H54 (cell line): Measurements from ENCODE around the gene CNTNAP2.
A peak's percentile ranks its signal among the peaks of the same experiment; 100 is the strongest.
"Not testable (repeated sequence)": the region's sequence is repeated elsewhere in the genome, so short reads cannot be mapped to it uniquely, and the experiment has no call there.

ENCODE experiments used
- DNase-seq: peaks from one replicate; pipeline ENCODE4 v3.0.0; 2011; ENCODE audit warnings: low spot score, mixed read lengths; ENCODE audit not compliant: insufficient read length
- FAIRE-seq: peaks from 3 replicates; lab custom pipeline; 2011; peaks lifted over from hg19 to GRCh38; lab: Jason Lieb, UNC
- POLR2A ChIP-seq: IDR thresholded peaks from 2 replicates; pipeline ENCODE4 v1.6.1; 2011; ENCODE audit warnings: low read depth, mild to moderate bottlenecking, low read length

The CNTNAP2 gene

GRCh38 chr7:146894927-146895326 lies 778.3 kb downstream of the CNTNAP2 start:
- no peak for FAIRE-seq
- no peak for DNase-seq
- no peak for TF ChIP-seq POLR2A

DNA sequence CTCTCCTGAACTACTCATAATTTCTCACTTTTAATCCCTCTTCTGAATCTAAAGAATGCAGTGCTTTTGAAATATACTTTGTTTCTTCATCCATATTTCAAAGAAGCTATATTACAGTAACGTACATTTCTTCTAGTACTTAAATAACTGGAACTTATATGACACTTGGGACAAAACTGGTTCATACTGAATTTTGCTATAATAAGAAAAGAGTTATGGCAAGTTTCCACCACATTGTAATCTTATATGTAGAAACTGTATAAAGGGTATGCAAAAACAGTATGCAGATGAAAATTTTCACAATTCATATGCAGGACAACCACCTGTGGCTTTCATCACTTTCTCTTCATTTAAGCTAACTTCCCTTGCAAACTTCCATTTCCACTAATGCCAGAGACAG lies 785.7 kb downstream of the CNTNAP2 start:
- no peak for TF ChIP-seq POLR2A
- FAIRE-seq (no peak), DNase-seq (no peak)

DNA sequence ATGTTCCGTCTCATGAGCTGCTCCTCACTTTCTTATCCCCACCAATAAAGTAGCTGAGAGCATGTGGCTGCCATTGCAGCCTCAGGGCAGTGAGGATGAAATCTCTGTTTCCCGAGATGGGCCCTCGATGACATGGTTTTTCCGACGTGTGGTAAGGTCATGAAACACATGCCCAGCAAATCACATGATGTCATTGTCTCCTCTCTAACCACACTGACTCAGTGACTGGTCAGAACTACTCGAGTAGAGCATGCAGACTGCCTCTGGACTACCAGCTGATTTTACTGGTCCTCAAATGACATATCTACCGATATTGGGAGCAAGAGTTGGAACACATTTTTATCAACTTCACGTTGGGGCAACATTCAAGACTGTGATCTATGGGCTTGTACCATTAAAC lies 786.1 kb downstream of the CNTNAP2 start:
- no peak for TF ChIP-seq POLR2A
- FAIRE-seq (no peak), DNase-seq (no peak)

DNA sequence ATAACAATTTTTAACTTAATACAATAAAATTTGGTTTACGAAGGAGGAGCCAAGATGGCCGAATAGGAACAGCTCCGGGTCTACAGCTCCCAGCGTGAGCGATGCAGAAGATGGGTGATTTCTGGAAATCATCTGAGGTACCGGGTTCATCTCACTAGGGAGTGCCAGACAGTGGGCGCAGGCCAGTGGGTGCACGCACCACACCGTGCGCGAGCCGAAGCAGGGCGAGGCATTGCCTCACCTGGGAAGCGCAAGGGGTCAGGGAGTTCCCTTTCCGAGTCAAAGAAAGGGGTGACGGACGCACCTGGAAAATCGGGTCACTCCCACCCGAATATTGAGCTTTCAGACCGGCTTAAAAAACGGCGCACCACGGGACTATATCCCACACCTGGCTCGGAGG lies 789.1 kb downstream of the CNTNAP2 start:
- FAIRE-seq, DNase-seq: not testable (repeated sequence)

- no peak for TF ChIP-seq POLR2A
- DNase-seq: no peak
- FAIRE-seq: no peak
These were observed 806.2 kb downstream of the CNTNAP2 start for GRCh38 chr7:146922782-146923181.

- no peak for DNase-seq
- no peak for FAIRE-seq
- no peak for TF ChIP-seq POLR2A
These were observed 810.2 kb downstream of the CNTNAP2 start for GRCh38 chr7:146926841-146927240.

GRCh38 chr7:146937836-146938235 lies 821.2 kb downstream of the CNTNAP2 start:
- DNase-seq (no peak), FAIRE-seq (no peak)
- TF ChIP-seq POLR2A: no peak

DNA sequence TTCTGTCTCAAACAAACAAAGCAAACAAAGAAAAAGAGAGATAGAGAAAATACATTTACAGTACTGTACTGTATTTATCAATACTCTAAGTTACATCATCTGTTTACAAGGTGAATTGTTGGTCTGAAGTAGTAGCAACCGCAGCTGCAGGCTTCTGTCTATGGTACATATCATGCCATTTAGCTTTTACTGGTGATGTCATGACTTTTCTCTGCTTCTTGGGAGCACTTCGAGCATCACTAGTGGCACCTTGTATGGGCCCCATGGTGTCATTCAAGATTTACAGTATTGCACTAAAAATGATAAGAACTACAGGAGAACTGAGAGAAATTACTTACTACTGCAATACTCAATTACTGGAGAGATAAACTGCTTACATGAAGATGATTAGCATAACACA lies 826.9 kb downstream of the CNTNAP2 start:
- FAIRE-seq (no peak), DNase-seq (no peak)
- TF ChIP-seq POLR2A: no peak

- FAIRE-seq (no peak), DNase-seq (no peak)
- TF ChIP-seq POLR2A: no peak
These were observed 832.1 kb downstream of the CNTNAP2 start for GRCh38 chr7:146948703-146949102.

DNA sequence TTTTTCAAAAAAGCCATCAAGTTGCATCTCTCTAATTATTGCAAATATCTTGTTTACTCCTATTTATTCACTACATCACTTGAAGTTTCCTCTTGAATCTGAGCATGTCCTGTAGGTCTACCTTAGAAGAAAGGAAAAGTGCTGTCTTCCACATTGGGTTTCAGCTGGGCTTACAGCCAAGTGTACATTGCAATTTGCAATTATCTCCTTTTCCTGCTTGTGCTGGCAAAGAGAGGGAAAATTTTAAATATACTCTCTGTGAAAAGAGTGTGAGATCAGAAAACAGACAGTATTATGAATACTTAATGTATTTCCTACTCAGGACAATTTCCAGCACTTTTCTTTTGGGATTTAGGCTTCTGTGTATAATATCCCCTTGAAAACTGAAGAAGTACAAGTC lies 839.7 kb downstream of the CNTNAP2 start:
- TF ChIP-seq POLR2A: no peak
- FAIRE-seq: no peak
- no peak for DNase-seq

DNA sequence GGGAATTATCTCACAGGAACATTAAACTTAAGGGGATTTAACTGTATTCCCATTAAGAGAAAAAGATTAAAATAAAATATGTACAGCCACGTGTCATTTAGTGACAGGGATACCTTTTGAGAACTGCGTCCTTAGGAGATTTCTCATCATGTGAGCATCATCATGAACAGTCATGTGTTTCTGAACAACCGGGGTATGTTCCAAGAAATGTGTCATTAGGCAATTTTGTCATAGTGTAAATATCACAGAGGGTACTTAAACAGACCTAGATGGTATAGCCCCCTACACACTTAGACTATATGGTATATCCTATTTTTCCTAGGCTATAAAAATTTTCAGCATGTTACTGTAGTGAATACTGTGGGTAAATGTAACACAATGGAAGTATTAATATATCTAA lies 840.3 kb downstream of the CNTNAP2 start:
- TF ChIP-seq POLR2A: no peak
- DNase-seq (no peak), FAIRE-seq (no peak)

GRCh38 chr7:146960773-146961391 lies 844.3 kb downstream of the CNTNAP2 start:
- DNase-seq (peak; percentile 9), FAIRE-seq (no peak)
- no peak for TF ChIP-seq POLR2A

GRCh38 chr7:146961617-146962016 lies 845.0 kb downstream of the CNTNAP2 start:
- peak; percentile 93 for FAIRE-seq
- peak; percentile 45 for DNase-seq
- no peak for TF ChIP-seq POLR2A

DNA sequence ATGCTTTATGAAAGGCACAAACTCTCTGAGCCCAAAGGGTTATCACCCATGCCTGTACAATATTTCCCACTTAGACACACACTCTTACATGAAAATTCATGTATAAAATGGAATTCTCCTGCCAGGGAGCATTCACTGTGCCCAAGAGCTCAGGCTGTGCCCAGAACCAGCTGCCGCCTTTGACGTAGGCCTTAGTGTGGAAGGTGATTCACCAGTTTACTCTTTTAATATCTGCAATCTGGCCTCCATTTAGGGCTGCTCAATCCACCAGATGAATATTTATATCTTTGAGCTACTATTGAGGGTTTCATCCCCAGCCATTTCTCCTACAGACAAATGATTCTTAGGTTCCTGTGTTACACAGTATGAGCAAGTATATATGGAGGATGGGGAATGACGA lies 849.7 kb downstream of the CNTNAP2 start:
- TF ChIP-seq POLR2A: no peak
- DNase-seq (no peak), FAIRE-seq (no peak)

- no peak for TF ChIP-seq POLR2A
- DNase-seq: no peak
- FAIRE-seq: no peak
These were observed 865.9 kb downstream of the CNTNAP2 start for GRCh38 chr7:146982482-146982881.
